GM18907 (cell line): ENCODE measurements around the gene SV2C.
"Not testable (repeated sequence)": the region's sequence is repeated elsewhere in the genome, so short reads cannot be mapped to it uniquely, and the experiment has no call there.

Experiments
- ATAC-seq: cut with Tn5 transposase; IDR thresholded peaks from one replicate; pipeline ENCODE4 v1.9.1; 2021; ENCODE audit warnings: mild to moderate bottlenecking, moderate library complexity; ENCODE audit not compliant: unreplicated experiment

The SV2C gene

DNA sequence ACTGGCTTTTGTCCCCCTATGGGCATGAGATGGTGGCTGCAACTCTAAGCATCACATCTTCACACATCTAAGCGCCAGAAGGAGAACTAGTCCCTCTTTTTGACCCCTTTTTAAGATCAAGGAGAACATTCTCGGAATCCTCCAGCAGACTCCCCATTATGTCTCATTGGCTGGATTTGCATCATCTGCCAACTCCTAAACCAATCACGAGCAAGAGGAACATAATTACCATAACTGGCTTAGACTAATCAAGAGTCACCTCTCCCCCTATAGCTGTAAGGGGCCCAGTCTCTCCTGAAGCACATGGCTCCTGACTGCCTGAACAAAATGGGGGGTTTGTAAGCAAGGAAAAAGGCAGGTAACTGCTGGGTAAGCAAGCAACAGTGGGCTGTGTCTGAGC, 251.4 kb downstream of the SV2C start:
- ATAC-seq, result no peak

DNA sequence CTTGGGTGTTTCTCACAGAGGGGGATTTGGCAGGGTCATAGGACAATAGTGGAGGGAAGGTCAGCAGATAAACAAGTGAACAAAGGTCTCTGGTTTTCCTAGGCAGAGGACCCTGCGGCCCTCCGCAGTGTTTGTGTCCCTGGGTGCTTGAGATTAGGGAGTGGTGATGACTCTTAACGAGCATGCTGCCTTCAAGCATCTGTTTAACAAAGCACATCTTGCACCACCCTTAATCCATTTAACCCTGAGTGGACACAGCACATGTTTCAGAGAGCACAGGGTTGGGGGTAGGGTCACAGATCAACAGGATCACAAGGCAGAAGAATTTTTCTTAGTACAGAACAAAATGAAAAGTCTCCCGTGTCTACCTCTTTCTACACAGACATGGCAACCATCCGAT, 252.3 kb downstream of the SV2C start:
- ATAC-seq, result not testable (repeated sequence)

- ATAC-seq, result not testable (repeated sequence)
Observed at GRCh38 chr5:76336253-76336809, 253.1 kb downstream of the SV2C start.

- ATAC-seq, result no peak
Observed at GRCh38 chr5:76337953-76338451, 254.8 kb downstream of the SV2C start.

DNA sequence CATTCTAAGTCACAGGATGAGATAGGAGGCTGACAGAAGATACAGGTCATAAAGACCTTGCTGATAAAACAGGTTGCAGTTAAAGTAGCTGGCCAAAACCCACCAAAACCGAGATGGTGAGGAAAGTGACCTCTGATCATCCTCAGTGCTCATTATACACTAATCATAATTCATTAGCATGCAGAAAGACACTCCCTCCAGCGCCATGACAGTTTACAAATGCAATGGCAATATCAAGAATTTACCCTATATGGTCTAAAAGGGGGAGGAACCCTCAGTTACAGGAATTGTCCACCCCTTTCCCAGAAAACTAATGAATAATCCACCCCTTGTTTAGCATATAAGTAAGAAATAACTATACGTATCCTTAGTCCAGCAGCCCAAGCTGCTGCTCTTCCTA, 256.7 kb downstream of the SV2C start:
- no peak for ATAC-seq

GRCh38 chr5:76341651-76342334, 258.6 kb downstream of the SV2C start:
- no peak for ATAC-seq

- no peak for ATAC-seq
Observed at GRCh38 chr5:76342474-76342873, 259.3 kb downstream of the SV2C start.

- no peak for ATAC-seq
Observed at GRCh38 chr5:76345582-76345981, 262.4 kb downstream of the SV2C start.

DNA sequence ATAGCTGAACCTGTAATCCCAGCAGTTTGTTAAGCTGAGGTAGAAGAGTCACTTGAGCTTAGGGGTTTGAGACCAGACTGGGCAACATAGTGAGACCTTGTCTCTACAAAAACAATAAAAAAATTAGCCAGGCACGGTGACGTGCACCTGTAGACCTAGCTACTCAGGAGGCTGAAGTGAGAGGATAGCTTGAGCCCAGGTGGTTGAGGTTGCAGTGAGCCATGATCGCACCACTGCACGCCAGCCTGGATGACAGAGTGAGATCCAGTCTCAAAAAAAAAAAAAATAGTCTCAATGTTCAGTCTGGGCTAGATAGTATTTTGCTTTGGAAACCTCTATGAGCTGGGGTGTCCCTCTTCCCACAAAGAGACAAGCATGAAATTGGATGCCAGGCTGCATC, 268.0 kb downstream of the SV2C start:
- peak; percentile 28 for ATAC-seq

- peak; percentile 98 for ATAC-seq
Observed at GRCh38 chr5:76351577-76351976, 268.4 kb downstream of the SV2C start.

DNA sequence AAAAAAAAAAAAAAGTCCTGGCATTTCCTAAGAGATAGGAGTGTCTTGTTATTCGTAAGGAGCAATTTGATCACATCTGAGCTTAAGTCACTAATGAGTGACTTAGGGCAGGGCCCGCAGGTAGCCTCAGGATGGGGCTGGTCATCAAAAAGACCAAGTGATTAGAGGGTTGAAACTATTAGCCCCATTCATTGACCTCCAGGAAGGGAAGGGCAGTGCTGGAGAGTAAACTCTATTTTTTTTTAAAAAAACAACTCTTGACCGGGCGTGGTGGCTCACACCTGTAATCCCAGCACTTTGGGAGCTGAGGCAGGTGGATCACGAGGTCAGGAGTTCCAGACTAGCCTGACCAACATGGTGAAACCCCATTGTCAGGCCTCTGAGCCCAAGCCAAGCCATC, 273.7 kb downstream of the SV2C start:
- no peak for ATAC-seq

GRCh38 chr5:76363352-76364225, 280.4 kb downstream of the SV2C start:
- no peak for ATAC-seq

GRCh38 chr5:76364226-76364589, 281.0 kb downstream of the SV2C start:
- ATAC-seq, result no peak

GRCh38 chr5:76365561-76365960, 282.4 kb downstream of the SV2C start:
- no peak for ATAC-seq

- no peak for ATAC-seq
Observed at GRCh38 chr5:76366596-76366995, 283.4 kb downstream of the SV2C start.

- peak; percentile 69 for ATAC-seq
Observed at GRCh38 chr5:76367623-76368371, 284.6 kb downstream of the SV2C start.

GRCh38 chr5:76368941-76369340, 285.8 kb downstream of the SV2C start:
- ATAC-seq, result no peak

- not testable (repeated sequence) for ATAC-seq
Observed at GRCh38 chr5:76369668-76370067, 286.5 kb downstream of the SV2C start.

DNA sequence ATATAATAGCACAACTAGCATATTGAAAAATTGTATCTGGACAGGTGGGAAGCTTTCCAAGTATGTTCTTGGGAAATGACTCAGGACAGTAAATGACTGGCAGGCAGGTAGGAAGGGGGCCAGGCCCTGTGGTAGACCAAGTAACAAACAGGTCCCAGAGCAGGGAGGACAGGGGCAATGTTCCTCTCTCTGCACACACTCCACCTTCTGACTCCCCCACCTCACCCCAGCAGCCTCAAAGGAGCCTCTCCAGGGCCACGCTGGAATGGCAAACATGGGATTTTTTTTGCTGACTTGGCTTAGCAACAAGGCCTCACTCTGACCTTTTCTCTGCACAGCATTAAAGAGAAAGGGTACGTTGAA, 288.8 kb downstream of the SV2C start:
- no peak for ATAC-seq

GRCh38 chr5:76372323-76373054, 289.3 kb downstream of the SV2C start:
- ATAC-seq, result no peak
